Measurements from ENCODE around the gene EXTL2.
A peak's percentile ranks its signal among the peaks of the same experiment; 100 is the strongest.

DNA sequence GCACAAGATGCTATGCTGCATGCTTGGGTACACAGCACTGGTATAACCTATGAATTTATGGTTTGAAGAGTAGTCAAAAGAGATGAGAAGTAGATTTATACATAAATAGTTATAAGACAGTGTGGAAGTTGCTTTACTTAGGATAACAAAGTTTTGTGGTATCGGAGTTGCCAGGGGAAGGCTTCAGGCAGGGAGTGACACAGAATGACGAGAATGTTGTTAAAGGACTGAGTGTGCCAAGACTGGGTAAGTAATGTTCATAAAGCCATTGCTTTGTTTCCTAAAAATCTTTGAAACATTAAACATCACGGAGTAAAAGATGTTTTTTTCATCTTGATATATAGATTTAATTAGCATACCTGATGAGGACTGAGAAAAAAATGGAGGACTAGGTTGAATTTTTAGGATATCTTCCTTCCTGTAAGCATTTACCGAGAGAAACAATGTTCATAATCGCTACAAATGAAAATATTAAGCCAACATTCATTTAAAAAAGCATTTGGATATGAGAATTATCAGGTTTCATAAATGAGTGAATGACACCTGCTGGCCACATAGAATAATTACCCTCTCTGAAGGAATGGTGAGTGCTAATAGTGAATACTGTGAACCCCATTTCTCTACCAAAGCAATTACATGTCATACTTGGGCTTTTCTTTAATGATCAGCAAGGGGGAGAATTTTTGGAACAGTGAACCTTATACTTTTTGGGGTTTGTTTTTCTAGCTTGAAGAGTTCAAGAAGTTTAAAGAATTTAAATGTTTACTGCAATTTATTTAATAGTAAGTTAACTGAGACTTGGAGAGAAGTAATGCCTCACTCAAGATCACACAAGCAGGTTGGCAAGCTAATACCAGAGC, 28.4 kb downstream of the EXTL2 start:
- TF ChIP-seq TCF7L2 (IDR thresholded peaks at IDR 0.05; ENCODE audit: low read depth, low read length) (no peak), CTCF (IDR thresholded peaks at IDR 0.05) (peak; percentile 48; the same call in 1 of the 2 replicates), POLR2AphosphoS5 (IDR thresholded peaks at IDR 0.05; ENCODE audit: low read depth, low read length) (no peak), SIN3A (IDR thresholded peaks at IDR 0.05; ENCODE audit: borderline replicate concordance, insufficient read depth, low read depth, low read length) (no peak)
- TF ChIP-seq, protein P1, sequence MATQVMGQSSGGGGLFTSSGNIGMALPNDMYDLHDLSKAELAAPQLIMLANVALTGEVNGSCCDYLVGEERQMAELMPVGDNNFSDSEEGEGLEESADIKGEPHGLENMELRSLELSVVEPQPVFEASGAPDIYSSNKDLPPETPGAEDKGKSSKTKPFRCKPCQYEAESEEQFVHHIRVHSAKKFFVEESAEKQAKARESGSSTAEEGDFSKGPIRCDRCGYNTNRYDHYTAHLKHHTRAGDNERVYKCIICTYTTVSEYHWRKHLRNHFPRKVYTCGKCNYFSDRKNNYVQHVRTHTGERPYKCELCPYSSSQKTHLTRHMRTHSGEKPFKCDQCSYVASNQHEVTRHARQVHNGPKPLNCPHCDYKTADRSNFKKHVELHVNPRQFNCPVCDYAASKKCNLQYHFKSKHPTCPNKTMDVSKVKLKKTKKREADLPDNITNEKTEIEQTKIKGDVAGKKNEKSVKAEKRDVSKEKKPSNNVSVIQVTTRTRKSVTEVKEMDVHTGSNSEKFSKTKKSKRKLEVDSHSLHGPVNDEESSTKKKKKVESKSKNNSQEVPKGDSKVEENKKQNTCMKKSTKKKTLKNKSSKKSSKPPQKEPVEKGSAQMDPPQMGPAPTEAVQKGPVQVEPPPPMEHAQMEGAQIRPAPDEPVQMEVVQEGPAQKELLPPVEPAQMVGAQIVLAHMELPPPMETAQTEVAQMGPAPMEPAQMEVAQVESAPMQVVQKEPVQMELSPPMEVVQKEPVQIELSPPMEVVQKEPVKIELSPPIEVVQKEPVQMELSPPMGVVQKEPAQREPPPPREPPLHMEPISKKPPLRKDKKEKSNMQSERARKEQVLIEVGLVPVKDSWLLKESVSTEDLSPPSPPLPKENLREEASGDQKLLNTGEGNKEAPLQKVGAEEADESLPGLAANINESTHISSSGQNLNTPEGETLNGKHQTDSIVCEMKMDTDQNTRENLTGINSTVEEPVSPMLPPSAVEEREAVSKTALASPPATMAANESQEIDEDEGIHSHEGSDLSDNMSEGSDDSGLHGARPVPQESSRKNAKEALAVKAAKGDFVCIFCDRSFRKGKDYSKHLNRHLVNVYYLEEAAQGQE (IDR thresholded peaks at IDR 0.05; ENCODE audit: insufficient read depth in 1 of 2, low read depth in 2 of 2, low read length in 1 of 2) = no peak

Data from Panc1 (cell line).